ENCODE measurements around the gene SCGB2A2.

Gene SCGB2A2

DNA sequence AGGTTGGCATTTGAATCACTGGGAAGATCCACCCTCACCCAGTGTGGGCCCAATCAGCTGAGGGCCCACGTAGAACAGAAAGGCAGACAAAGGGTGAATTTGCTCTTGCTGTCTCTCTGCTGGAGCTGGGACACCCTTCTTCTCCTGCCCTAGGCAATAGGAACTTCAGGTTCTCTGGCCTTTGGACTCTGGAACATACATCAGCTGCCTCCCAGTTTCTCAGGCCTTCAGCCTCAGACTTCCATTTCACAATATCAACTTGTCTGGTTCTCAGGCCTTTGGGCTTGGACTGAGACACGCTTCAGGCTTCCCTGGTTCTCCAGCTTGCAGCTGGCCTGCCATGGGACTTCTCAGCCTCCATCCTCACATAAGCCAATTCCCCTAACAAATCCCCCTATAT lies 52.6 kb downstream of the SCGB2A2 start:
- H3K4me3 ChIP-seq (replicated peaks; ENCODE audit: low read depth, low read length): no peak overlapping the region
- DNase-seq (ENCODE audit: extremely low read depth, low read depth): no peak
- TF ChIP-seq, protein P1, sequence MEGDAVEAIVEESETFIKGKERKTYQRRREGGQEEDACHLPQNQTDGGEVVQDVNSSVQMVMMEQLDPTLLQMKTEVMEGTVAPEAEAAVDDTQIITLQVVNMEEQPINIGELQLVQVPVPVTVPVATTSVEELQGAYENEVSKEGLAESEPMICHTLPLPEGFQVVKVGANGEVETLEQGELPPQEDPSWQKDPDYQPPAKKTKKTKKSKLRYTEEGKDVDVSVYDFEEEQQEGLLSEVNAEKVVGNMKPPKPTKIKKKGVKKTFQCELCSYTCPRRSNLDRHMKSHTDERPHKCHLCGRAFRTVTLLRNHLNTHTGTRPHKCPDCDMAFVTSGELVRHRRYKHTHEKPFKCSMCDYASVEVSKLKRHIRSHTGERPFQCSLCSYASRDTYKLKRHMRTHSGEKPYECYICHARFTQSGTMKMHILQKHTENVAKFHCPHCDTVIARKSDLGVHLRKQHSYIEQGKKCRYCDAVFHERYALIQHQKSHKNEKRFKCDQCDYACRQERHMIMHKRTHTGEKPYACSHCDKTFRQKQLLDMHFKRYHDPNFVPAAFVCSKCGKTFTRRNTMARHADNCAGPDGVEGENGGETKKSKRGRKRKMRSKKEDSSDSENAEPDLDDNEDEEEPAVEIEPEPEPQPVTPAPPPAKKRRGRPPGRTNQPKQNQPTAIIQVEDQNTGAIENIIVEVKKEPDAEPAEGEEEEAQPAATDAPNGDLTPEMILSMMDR (IDR thresholded peaks at IDR 0.05; ENCODE audit: low read depth, low read length, missing control alignments): no peak
